Measurements from ENCODE around the gene TEX19. TPM values are rescaled to one million over a fixed set of nuclear protein-coding genes. Genes with fewer than 3 reads are reported as not detected.

The TEX19 gene
- total RNA-seq, 2 donors from 2014 or later: not detected

- intact Hi-C loops (cut with DNase I): no loop called here
- Histone ChIP-seq H3K9me3 (no peaks in the 10 kb centered on the region), H3K27me3 (no peaks in the 10 kb centered on the region), H3K36me3 (no peaks in the 10 kb centered on the region), H3K27ac (peak overlapping the region; percentile 20), H3K4me3 (peak overlapping the region; percentile 29), H3K4me1 (peaks cover 5% of the 10 kb centered on the region), H3K9ac (ENCODE audit: low read depth in 2 of 2, low read length in 2 of 2) (peak overlapping the region; percentile 58 to 81)
- DNase-seq: peak; percentile 81
- TF ChIP-seq, protein P1, sequence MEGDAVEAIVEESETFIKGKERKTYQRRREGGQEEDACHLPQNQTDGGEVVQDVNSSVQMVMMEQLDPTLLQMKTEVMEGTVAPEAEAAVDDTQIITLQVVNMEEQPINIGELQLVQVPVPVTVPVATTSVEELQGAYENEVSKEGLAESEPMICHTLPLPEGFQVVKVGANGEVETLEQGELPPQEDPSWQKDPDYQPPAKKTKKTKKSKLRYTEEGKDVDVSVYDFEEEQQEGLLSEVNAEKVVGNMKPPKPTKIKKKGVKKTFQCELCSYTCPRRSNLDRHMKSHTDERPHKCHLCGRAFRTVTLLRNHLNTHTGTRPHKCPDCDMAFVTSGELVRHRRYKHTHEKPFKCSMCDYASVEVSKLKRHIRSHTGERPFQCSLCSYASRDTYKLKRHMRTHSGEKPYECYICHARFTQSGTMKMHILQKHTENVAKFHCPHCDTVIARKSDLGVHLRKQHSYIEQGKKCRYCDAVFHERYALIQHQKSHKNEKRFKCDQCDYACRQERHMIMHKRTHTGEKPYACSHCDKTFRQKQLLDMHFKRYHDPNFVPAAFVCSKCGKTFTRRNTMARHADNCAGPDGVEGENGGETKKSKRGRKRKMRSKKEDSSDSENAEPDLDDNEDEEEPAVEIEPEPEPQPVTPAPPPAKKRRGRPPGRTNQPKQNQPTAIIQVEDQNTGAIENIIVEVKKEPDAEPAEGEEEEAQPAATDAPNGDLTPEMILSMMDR (IDR thresholded peaks at IDR 0.05): no peak
Measured at GRCh38 chr17:82338858-82339633, 20.0 kb upstream of the TEX19 start.

DNA sequence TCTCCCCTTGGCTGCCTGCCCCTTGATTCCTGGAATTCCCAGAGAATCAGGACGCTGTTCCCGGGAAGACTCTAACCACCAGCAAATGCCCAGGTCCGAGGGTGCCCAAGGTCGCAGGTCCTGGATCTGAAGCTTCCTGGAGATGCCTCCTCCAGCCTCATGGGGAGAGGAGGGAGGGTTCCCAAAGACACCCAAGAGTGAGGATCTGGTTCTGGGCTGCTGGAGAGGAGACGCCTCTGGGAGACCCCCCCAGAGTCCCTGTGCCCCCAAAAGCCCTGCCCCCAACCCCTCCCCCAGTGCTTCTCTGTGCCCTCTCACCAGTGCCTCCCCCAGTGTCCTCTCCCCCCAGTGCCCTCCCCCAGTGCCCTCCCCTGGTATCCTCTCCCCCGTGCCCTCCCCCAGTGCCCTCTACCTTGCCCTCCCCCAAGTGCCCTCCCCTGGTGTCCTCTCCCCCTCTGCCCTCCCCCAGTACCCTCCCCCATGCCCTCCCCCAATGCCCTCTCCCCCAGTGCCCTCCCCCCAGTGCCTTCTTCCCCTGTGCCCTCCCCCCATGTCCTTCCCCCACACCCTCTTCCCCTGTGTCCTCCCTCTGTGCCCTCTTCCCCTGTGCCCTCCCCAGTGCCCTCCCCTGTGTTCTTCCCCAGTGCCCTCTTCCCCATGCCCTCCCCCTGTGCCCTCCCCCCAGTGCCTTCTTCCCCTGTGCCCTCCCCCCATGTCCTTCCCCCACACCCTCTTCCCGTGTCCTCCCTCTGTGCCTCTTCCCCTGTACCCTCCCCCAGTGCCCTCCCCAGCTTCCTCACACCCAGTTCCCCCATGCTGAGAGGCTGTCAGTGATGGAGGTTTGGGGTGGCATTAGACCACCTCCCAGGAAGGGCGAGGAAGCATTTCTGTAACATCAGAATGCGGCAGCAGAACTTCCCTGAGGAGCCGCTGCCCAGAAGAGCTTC, 19.1 kb upstream of the TEX19 start:
- no peaks in the 10 kb centered on the region for H3K27me3 ChIP-seq
- no peak for DNase-seq
- H3K4me1 ChIP-seq: no peaks in the 10 kb centered on the region
- no peaks in the 10 kb centered on the region for H3K9me3 ChIP-seq
- intact Hi-C loops (cut with DNase I): no loop called here
- H3K36me3 ChIP-seq: no peaks in the 10 kb centered on the region
- peak overlapping the region; percentile 29 for H3K4me3 ChIP-seq
- peak overlapping the region; percentile 58 to 81 for H3K9ac ChIP-seq (ENCODE audit: low read depth in 2 of 2, low read length in 2 of 2)
- peak overlapping the region; percentile 20 for H3K27ac ChIP-seq
- TF ChIP-seq, protein P1 (IDR thresholded peaks at IDR 0.05): no peak

GRCh38 chr17:82342361-82343079, 16.5 kb upstream of the TEX19 start:
- H3K9ac ChIP-seq (ENCODE audit: low read depth in 2 of 2, low read length in 2 of 2): no peak overlapping the region
- no peaks in the 10 kb centered on the region for H3K9me3 ChIP-seq
- no peak overlapping the region for H3K27ac ChIP-seq
- no peaks in the 10 kb centered on the region for H3K27me3 ChIP-seq
- no peak for DNase-seq
- no peak overlapping the region for H3K4me3 ChIP-seq
- no peaks in the 10 kb centered on the region for H3K4me1 ChIP-seq
- TF ChIP-seq, protein P1 (IDR thresholded peaks at IDR 0.05): no peak
- intact Hi-C loops (cut with DNase I): no loop called here
- H3K36me3 ChIP-seq: no peaks in the 10 kb centered on the region

DNA sequence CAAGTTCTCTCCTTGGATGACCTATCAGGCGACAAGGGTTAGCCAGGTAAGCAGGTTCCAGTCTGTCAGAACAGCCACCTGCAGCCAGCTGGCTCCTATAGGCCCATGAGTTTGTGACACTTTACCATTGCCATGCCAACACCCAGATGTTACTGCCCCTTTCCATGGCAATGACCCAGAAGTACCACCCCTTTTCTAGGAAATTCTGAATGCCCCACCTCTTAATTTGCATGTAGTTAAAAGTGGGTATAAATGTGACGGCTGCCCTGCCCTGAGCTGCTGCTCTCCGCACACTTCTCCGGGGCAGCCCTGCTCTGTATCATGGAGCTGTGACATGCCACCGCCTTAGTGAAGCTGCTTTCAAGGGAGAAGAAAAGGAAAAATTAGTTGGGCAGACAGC, 15.5 kb upstream of the TEX19 start:
- Histone ChIP-seq H3K27me3 (no peaks in the 10 kb centered on the region), H3K9me3 (no peaks in the 10 kb centered on the region), H3K4me3 (no peak overlapping the region), H3K9ac (ENCODE audit: low read depth in 2 of 2, low read length in 2 of 2) (no peak overlapping the region), H3K4me1 (no peaks in the 10 kb centered on the region), H3K27ac (no peak overlapping the region), H3K36me3 (no peaks in the 10 kb centered on the region)
- TF ChIP-seq, protein P1 (IDR thresholded peaks at IDR 0.05): no peak
- intact Hi-C loops (cut with DNase I): no loop called here
- DNase-seq: no peak

Data from colonic mucosa (tissue), 4 donors.